Activated CD8-positive, alpha-beta memory T cell treated with anti-CD3 and anti-CD28 coated beads, Interleukin-2, amount 50 U/mL, for 4 hours (primary cell): ENCODE measurements around the gene GCLC.
"Not testable (repeated sequence)": the region's sequence is repeated elsewhere in the genome, so short reads cannot be mapped to it uniquely, and the experiment has no call there.

ENCODE experiments used
- DNase-seq: peaks from one replicate; pipeline ENCODE4 v3.0.0-alpha.2; 2020

Gene GCLC

DNA sequence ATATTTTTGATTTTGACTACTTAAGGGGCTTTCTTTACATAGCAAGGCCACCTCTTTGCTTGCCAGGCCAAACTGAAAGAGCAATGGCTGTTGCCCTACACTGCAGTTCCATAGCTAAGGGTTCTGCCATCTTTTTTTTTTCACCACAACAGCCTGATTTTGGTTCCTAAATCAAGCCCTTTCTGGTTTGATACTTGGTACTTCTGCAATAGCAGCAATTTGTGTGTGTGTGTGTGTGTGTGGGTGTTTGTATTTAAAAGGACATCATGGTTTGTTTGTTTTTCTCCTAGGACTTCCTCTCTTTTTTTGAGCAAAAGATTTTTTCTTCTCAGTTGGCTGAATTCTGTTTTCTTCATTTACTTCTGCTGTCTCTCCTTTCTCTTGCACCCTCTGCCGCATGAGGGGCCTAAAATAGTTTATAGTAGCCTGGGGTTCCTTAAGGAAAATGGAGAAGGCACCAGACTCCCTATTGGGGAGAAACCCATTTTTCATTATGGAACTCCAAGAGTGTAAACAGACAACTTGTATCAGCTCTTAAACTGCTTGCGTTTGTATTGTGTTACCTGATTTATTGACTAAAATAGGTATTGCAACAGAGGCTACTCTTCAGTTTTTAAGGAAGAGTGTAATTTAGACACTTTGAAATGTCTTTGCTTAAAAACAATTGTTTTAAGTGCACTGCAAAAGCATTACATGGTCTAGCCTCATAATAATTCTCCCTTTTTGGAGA lies 12.2 kb upstream of the GCLC start:
- no peak for DNase-seq

DNA sequence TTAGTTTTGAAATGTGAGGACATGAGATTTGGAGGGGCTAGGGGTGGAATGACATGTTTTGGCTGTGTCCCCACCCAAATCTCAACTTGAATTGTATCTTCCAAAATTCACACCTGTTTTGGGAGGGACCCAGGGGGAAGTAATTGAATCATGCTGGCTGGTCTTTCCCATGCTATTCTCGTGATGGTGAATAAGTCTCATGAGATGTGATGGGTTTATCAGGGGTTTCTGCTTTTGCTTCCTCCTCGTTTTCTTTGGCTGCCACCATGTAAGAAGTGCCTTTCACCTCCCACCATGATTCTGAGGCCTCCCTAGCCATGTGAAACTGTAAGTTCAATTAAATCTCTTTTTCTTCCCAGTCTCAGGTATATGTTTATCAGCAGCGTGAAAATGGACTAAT lies 8.7 kb upstream of the GCLC start:
- DNase-seq: not testable (repeated sequence)

DNA sequence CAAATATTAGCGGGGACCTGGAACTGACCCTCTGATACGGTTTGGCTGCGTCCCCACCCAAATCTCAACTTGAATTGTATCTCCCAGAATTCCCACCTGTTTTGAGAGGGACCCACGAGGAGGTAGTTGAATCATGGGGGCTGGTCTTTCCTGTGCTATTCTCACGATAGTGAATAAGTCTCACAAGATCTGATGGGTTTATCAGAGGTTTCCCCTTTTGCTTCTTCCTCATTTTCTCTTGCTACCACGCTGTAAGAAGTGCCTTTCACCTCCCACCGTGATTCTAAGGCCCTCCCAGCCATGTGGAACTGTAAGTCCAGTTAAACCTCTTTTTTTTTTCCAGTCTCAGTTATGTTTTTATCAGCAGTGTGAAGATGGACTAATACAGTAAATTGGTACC lies 6.8 kb upstream of the GCLC start:
- not testable (repeated sequence) for DNase-seq

DNA sequence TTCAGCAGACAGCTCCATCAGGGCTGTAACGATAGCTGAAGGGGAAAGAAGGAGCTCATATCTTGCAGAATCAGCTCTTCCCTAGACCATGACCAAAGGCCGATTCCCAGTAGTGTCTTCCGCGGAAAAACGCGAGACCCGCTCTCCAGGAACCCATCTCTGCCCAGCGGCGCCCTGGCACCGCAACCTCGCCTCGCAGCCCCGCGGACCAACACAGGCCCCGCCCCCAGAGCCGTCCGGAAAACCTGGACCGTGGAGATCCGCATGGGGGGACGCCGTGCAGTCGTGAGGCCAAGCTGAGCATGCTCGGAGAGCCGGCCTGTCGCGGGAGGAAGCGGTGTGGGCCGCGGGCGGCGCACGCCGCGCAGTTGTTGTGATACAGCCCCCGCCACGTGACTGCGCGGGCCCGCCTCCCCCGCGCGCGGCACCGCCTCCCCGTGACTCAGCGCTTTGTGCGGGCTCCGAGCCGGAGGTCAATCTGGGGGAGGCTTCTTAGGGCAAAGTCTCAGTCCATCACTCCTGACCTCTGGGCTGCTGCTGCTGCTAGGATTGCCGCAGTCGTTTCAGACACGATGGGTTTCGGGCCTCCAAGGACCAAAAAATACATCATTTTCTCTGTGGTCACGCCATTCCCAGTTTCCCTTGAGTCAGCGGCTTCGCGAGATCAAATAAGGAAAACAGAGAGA lies 3.1 kb upstream of the GCLC start:
- peak; percentile 93 for DNase-seq

DNA sequence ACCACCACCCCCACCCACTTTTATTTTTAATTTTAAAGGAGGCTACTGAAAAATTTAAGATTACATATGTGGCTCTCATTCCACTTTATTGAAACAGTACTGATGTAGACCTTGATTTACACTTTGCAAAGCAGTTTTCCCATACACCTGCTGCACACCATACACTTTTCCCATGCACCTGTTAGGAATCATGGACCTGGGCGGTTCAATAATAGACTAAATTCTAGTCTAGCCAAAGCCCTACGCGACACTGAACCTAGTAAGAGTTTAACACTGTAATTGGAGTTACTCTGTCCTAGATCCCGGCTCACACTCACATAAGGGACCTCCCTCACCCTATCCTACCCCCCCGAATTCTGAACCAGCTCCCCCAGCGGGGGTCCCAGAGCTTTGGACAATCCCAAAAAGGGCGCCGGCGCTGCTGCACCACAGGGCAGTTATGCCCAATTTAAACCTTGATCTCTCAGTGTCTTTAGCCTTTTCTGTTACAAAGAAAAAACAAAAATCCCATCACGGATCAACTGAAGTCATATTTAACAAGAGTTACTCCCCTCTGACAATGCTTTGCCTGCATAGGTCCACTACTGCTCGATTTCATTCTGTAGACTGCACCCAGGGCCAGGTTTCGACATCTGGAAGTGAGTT lies 2.4 kb upstream of the GCLC start:
- DNase-seq: no peak

DNA sequence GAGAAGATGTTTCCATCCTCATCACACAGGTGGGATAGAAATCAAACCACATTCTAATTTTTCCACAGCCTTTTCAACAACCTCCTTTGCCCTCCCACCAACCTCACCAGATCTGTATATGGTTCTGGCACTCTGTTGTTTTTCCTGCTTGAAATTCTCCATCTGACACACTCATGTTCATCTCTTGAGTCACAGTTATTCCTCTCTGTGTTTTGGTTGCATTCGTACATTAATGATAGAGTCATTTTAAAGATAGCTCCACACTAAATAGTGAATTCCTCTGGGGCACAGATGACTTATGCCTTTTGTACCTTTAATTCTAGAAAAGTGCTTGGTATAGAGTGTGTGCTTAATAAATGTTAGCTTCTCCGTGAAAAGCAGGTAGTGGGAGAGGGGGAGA lies 1.4 kb upstream of the GCLC start:
- DNase-seq: no peak

DNA sequence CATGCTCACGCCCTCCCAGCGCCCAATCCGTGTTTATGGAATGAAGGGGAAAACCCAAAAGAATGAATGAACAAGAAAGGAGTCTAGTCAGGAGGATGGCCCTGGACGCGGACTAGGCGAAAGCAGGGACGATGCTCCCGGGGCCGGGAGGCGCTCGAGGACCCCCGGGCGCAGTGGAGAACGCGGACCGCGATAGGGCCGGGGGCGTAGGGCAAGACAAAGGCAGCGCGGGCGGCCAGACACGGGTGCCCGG lies 758 bp downstream of the GCLC start:
- no peak for DNase-seq

DNA sequence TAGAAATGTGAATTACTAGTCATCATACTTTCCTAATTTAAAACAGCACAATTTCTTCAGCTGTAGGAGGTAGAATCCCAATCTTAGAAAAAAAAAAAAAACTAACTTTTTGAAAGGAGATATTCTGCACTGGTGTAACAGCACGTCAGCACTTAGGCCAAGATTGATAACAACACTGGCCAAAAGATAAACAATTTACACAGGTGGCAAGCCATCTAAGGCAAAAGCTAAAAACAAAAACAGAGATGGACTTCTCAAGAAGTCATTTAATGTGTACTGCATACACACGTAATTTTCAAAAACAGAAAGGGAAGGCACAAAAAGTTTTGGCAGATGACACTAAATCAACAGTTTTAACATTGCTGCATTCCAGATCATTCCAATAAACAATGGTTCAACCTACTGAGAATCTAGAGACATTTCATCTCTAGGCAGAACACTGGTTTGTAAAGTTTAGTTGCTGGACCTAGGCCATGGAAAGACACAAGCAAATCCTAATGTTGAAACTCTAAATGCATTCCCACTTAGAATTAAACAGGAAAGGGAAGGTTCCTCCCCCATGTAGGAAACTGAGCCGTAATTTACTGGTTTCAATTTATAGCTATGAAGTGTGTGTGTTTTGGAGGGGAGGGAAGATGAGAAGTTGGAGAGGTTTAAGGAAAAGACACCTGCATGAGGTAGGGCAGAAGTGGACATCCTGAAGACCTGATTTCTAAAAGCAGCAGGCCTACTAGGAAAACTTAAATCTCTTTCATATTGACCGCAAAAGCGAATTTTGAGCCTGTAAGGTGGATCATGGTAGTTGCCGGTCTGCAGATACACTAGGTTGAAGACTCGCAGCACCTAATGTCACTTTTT lies 1.3 kb downstream of the GCLC start:
- no peak for DNase-seq

DNA sequence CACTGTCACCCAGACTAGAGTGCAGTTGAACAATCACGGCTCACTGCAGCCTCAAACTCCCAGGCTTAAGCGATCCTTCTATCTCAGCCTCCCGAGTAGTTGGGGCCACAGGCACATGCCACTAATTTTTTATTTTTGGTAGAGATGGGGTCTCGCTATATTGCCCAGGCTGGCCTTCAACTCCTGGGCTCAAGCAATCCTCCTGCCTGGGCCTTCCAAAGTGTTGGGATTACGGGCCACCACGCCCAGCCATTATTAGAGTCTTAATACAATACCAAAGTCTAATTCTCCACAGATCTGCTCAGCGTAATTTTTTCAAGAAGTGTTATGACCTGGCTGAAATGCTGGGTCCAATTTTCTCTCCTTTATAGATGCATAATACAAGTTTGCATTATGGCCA lies 3.0 kb downstream of the GCLC start:
- no peak for DNase-seq

DNA sequence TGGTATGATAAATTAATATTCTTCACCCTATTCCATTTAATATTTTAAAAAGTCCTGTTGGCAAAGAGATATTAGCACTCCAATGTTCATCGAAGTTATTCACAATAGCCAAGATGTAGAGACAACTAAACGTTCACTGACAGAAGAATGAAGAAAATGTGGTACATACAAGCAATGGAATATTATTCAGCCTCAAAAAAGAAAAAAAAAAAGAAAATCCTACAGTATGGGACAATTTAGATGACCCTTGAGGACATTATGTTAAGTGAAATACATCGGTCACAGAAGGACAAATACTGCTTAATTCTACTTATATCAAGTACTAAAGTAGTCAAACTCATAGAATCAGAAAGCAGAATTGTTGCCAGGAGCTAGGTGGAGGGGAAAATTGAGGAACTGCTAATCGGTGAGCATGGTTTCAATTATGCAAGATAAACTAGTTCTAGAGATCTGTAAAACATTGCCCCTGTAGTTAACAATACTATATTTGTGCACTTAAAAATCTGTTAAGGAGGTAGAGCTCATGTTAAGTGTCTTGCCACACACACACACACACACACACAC lies 4.7 kb downstream of the GCLC start:
- no peak for DNase-seq

DNA sequence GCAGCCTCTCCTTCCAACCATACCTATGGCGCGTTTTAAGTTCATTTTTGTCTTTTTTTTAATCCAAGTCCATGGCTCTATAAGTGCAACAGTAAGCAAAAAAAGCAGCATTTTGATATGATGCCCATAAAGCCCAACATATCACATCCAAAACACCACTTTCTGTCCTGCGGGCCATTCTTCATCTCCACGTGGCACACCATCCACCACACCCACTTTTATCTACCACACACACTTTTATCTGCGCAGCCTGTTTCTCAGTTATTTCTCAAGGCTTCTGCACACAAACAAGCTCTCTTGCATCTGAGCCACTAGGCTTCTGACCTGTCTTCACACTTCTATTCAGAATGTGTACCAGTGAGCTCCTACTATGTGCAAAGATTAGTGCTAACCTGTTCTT lies 5.3 kb downstream of the GCLC start:
- no peak for DNase-seq

DNA sequence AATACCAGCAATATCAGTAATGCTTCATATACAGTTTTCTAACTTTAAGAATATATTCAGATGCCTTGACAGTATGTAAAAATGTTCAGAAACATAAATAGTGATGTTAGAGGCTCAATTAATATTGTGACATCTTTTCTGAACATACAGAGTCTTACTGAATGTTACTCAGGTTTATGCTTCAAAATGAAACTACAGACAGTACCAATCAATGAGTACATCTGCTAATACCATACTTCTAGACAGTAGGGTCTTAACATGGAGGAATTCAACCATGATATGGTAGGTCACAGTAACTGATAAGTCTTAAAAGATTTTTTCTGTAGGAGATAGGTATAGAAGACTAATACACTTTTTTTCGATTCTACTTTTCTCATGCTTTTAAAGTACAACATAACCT lies 8.3 kb downstream of the GCLC start:
- no peak for DNase-seq

DNA sequence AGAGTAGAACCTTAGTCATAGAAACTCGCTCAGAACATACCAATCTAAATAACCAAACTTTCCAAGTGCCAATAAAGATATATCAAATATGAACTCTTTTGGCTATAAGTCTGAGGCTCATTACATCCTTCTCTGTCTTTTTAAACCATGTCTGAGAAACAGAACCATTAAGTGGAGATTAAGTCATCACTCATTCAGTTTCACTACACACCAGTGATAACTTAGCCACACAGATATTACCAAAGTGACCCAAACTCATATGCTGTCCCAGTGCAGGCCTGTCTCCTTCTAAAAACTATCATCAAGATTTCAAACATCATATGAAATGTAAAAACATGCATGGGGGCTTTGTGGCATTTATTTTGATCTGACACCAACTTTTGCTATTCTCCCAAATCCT lies 12.0 kb downstream of the GCLC start:
- no peak for DNase-seq

DNA sequence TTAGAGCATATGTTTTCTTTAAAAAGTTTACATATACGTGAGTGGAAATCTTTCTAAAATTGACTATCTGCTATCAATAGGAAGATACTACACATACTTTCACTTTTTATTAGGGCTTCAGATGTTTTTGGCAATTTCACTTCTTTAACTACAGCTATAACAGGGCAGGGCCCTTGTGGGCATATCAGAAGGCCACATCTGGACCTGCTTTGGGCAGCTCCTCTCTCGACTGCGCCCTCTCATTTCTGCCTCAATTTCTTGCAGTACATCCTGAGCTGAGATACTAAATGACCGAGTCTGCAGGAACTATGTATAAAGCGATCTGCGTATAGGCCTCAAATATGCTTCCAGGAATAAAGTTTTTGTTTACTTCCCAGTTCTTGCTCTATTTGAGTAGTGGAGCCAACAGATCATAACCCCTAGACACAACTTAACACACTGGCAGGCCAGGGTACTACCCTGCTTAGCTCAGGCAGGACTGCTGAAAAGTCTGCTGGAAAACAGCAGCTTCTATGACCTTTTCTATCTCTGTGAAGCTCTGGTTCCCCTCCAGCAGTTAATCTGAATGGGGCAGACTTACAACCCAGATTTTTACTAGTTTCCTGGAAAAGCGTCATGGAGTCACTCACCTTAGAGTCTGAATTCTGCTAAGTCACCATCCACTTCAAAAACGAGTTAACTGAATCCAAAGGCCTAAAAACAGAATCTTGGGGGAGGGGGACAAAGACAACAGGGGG lies 12.7 kb downstream of the GCLC start:
- DNase-seq: no peak

DNA sequence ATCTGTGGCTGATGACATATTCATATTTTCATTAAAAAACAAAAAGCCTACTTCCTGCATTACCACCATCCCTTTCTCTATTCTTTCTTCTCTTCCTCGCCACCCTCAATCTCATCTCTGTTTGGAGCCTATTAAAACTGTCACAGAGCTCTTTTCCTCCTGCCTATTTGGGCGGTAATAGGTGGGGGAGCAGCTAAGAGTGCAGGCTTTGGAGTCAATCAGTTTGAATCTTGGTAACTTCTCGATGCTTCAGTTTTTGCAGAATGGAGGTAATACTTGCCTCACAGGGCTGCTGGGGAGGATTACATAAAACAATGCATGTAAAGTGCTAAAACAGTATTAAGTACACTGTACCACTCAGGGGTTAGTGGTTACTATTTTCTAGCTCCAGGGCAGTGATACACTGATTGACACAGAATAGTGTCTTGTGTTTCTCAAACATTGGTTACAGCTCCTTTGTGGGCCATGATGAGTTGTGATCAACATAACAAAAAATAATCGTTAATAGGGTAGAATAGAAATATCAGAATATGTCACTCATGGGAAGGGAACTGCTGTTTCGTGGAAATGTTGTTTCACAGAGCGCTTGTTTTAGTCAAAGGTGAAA lies 14.0 kb downstream of the GCLC start:
- DNase-seq: no peak

DNA sequence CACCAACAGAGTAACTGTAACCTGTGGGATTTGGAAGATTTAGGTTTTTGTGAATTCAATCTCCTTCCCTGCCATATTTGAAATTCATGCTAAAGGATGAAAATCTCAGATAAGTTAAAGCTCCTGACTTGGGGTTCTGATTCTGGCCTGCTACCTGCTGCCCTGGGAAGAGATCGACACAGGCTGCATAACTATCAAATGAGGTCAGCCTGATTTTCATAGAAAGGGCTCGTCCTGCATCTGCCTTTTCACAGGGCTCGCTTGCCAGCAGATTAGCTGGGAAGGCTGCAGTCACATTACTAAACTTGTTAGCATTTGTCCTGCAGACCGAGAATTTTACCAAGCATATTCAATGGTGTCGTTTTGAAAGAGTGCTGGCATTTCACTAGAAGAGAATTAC lies 14.6 kb downstream of the GCLC start:
- DNase-seq: no peak

DNA sequence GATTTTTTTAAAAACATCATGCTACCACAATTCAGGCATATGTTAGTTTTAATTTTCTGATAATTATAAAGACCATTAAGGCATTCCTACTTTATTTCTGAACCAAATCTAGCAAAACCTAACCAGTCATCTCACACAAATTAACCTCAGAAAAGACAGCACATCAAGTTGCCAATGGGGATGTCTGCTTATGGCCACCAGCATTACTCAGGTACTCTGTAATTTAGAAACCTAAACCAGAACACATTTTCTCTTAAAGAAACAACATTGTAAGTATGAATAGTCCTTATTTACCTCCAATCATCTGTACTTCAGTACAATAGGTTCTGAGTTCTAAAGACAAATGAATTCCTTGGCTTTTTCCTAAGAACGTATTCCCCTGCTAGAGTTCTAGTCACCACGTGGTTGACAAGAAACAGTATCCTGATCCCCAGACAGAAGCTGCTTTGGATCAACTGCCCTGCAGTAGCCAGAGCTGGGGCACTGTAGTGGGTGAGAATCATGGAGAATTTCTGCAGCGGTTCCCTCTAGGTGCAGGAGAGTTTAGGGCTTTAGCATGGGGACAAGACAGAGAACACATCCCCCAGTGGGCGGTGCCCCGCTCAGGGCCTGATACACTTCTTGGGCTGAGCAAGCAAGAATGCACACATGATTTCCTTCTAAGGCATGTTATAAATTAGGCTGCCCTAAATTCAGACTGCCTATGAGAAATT lies 15.4 kb downstream of the GCLC start:
- DNase-seq: no peak

DNA sequence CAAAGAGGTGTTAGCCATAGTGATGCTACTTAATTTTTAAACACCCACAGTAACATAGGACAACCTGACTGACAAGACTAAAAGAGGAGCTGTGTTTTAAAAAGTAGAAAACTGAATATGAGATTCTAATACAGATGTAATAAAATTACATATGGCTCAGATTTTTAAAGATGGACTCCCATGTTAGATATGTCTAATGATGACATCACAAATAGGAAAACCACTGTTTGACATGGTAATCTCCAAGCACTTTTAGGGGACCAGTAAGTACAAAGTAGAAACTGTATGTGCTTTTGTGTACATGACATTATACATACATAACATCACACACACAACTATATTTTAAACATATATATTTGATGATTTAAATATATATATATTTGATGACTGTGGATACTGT lies 16.8 kb downstream of the GCLC start:
- DNase-seq: no peak

DNA sequence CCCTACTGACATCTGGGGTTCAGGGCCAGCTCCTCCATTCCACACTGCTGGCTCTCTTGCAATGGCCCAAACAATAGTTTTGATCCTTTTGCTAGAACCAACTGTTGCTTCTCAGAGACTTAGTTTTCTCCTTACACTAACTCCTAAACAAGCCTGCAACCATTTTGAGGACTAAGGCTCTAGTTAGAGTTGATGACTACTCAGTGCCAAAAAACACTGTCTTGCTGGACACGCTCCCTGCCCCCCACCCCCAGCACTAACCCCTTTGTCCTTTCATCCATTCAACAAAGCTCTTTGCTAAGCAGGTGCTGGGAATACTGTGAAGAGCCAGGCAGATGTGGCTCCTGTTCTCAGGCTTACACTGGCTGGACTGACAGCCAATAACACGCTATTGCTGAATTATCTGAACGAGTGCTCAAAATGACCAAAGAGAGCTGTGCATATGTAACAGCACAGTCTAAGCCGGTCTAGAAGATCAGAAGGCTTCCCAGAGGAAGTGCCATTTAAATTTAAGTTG lies 17.6 kb downstream of the GCLC start:
- no peak for DNase-seq

DNA sequence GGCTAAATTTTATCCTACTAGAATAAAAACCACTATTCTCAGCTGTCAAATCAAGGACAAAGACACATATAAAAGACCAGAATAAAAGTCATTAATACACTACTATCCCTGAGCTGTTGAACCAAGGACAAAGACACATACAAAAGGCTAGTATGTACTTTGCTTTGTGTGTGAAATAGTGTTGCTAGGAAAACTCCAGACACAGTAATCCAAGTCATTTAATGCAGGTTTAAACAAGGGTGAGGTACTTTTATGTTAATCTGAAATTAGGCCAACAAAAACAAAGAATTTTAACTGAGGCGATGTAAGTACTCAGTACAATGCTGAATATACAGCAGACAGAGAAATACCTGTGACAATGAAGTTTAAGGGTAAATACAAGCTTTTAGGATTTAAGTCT lies 18.9 kb downstream of the GCLC start:
- no peak for DNase-seq

DNA sequence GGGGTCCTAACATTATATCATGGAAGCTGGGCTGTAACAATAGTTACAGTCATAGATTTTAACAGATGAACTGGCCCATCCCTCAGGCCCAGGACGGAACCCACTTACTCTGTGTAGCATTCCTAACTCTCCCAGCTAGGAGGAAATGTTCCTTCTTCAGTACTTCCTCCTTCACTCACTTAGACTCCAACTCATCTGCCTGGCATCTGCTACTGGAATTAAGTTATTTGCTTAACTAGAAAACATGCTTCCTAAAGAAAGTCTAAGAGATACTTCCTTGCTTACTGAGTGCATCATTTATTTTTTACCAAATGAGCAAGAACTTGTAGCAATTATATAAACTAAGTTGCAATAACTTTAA lies 20.5 kb downstream of the GCLC start:
- no peak for DNase-seq
